GM23248 (cell line): ENCODE results near the gene DTNB.

Source experiments
- EZH2 ChIP-seq: fragments of 200-600 bp; sonication (generic); IDR thresholded peaks from 2 replicates; pipeline ENCODE4 v1.6.1; 2018; ENCODE audit warnings: antibody characterized with exemption, mild to moderate bottlenecking; ENCODE audit not compliant: insufficient read depth, poor library complexity, severe bottlenecking
- EZH2phosphoT487 ChIP-seq: fragments of 200-600 bp; sonication (generic); IDR thresholded peaks from 2 replicates; pipeline ENCODE4 v1.6.1; 2018; ENCODE audit warnings: antibody characterized with exemption, moderate library complexity, mild to moderate bottlenecking, low read depth; ENCODE audit not compliant: insufficient read depth

DNA sequence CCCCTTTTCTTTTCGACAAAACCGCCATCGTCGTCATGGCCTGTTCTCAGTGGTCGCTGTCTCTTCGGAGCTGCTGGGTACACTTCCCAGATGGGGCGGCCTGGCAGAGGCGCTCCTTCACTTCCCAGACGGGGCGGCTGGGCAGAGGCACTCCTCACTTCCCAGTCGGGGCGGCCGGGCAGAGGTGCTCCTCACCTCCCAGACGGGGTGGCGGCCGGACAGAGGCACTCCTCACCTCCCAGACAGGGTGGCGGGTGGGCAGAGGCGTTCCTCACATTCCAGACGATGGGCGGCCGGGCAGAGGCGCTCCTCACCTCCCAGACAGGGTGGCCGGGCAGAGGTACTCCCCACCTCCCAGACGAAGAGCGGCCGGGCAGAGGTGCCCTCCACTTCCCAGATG lies 138.9 kb downstream of the DTNB start:
- TF ChIP-seq EZH2 (no peak), EZH2phosphoT487 (no peak)
